DLD1 (cell line): ENCODE results near the gene TBX5.

ENCODE experiments used
- in situ Hi-C: cut with HindIII; loops from 2 replicates; pipeline ENCODE4 v1.10.0; 2017; ENCODE audit warnings: low sequenced_read_pairs

The TBX5 gene

GRCh38 chr12:114406984-114407841, 1.3 kb upstream of the TBX5 start:
- in situ Hi-C loops = no loop called here

GRCh38 chr12:114406316-114406983, 506 bp upstream of the TBX5 start:
- in situ Hi-C loops = no loop called here

DNA sequence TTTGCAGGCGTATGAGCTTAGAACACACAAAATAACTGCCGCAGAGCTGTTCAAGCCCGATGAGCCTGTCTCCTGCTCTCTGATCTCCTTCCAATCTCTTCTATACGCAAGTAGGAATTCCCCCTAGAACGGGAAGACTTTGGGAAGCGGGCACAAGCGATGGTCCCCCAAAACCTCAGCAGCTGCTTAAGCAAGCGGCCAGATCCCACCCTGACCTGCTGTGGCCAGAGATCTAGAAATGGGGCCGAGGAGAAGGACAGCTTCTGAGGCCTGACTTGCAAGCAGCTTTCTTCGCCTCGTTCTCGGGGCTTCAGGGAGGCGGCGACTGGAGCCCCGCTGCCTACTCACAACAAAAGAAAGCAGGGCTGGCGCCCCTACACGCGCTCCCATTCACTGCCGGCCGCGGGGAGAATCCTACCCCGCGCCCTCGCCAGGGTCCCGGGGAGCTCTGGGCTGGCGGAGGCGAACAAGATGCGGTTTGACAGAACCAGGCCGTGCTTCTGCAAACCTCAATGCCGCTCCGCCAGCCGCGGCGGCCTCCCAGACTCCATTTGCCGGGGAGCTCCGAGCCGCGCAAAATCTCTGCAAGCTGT, 922 bp downstream of the TBX5 start:
- in situ Hi-C loops = no loop called here

GRCh38 chr12:114404083-114404925, 1.6 kb downstream of the TBX5 start:
- in situ Hi-C loops = no loop called here

- in situ Hi-C loops = no loop called here
Observed at GRCh38 chr12:114403690-114404066, 2.3 kb downstream of the TBX5 start.

GRCh38 chr12:114403011-114403689, 2.8 kb downstream of the TBX5 start:
- in situ Hi-C loops = no loop called here

GRCh38 chr12:114402084-114402717, 3.7 kb downstream of the TBX5 start:
- in situ Hi-C loops = no loop called here

DNA sequence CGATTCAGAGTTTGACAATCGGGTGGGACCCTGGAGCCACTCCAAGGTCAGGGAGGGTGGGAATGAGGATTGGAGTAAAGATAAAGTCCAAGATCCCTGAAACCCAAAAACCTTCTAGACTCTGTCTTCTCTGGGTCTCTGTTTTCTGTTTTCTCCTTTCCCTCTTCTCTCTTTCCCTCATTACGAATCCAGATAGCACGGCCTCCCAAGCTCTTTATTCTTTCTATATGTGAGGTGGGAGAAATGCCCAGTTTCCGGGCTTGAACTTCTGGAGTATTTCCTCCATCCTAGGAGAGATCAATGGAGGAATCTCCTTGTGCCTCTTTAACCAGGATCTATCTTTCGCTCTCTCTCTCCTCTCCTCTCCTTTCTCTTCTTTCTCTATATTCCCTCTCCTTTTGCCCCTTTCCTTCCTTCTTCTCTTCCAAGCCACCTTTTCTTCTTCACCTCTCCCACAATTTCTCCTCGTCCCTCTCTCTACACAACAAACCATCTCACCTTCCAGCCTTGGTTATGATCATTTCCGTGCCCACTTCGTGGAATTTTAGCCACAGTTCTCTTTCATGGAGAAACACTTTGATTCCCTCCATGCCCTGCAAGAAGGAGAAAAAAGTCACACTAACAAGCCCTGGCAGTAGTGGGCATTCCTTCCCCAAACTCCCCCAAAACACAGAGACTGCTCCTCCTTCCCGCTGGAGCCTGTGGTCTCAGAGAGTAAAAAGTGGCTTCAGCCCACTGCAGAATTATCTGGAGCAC, 4.4 kb downstream of the TBX5 start:
- in situ Hi-C loops = no loop called here

DNA sequence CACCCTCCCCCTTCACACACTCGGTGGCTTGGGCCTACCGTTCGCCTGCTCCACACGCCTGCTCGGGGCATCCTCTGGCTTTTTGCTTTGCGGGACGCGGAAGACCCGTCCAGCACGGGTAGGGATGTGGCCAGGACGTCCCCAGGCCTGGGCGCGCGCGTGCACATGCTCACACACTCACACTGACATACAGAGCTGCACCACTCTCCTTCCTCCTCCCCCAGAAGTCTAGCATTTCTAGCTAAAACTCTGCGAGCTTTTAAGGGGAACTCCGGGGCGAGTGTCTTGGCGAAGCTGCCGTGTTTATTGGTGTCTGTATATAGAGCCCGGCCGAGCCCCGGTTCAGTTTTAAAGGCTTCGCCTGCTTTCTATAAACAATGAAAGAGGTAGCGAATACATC, 5.0 kb downstream of the TBX5 start:
- in situ Hi-C loops = no loop called here

- in situ Hi-C loops = no loop called here
Observed at GRCh38 chr12:114400361-114400811, 5.6 kb downstream of the TBX5 start.

GRCh38 chr12:114399664-114400211, 6.2 kb downstream of the TBX5 start:
- in situ Hi-C loops = no loop called here

- in situ Hi-C loops = no loop called here
Observed at GRCh38 chr12:114397978-114398881, 7.7 kb downstream of the TBX5 start.

- in situ Hi-C loops = no loop called here
Observed at GRCh38 chr12:114396869-114397719, 8.8 kb downstream of the TBX5 start.

GRCh38 chr12:114396153-114396868, 9.6 kb downstream of the TBX5 start:
- in situ Hi-C loops = no loop called here

DNA sequence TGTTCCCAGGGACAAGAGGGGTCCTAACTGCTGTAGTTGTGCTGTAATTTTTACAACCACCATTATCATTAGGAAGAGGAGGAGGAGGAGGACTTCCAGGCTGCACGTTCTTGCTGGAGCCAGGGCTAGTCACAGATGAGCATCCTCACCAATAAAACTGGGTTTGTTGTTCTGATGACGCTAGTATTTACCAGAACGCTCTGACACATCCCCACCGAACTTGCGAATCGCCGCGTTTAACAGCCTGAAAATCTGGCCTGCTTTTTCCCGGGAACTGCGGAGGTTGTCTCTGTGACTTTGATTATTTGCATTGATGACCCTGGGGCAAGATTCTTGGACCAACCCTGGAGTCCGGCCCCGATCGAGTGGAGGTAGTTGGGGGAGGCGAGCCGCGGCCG, 10.2 kb downstream of the TBX5 start:
- in situ Hi-C loops = no loop called here

- in situ Hi-C loops = no loop called here
Observed at GRCh38 chr12:114395233-114395632, 10.7 kb downstream of the TBX5 start.
